Stimulated activated naive CD8-positive, alpha-beta T cell treated with anti-CD3 and anti-CD28 coated beads, Interleukin-15, amount 100 ng/mL, for 72 hours (primary cell): ENCODE data around the gene SDK2.

Source experiments
- ATAC-seq: fragments of 150-1000 bp; cut with Tn5 transposase; 2 replicates; pipeline ENCODE4 v1.10.0; 2021; ENCODE audit warnings: mild to moderate bottlenecking, moderate library complexity
- DNase-seq, 2 donors: peaks; one replicate each; pipeline ENCODE4 v3.0.0; 2021 to 2022
- H3K27ac Mint-ChIP-seq, 2 donors: one replicate each; pipeline ENCODE4 v1.8.0; 2022; ENCODE audit warnings: mild to moderate bottlenecking in 2 of 2, mixed read lengths in 2 of 2, moderate library complexity in 2 of 2
- H3K27me3 Mint-ChIP-seq: one replicate; pipeline ENCODE4 v1.8.0; 2022; ENCODE audit warnings: mixed read lengths
- H3K4me1 Mint-ChIP-seq: one replicate; pipeline ENCODE4 v1.8.0; 2022; ENCODE audit warnings: mild to moderate bottlenecking, mixed read lengths
- H3K4me3 Mint-ChIP-seq, 2 donors: one replicate each; pipeline ENCODE4 v1.8.0; 2022; ENCODE audit warnings: mild to moderate bottlenecking in 2 of 2, mixed read lengths in 2 of 2, moderate library complexity in 1 of 2
- H3K9me3 Mint-ChIP-seq, 2 donors: one replicate each; pipeline ENCODE4 v1.8.0; 2022; ENCODE audit warnings: mixed read lengths in 2 of 2

SDK2 gene

GRCh38 chr17:73292031-73292531 lies 352.2 kb downstream of the SDK2 start:
- Mint-ChIP-seq H3K4me1 (peaks cover 19% of the 10 kb centered on the region), H3K4me3 (no peak overlapping the region), H3K27me3 (peaks cover 17% of the 10 kb centered on the region), H3K27ac (no peak overlapping the region), H3K9me3 (no peaks in the 10 kb centered on the region)
- DNase-seq = no peak
- no peak for ATAC-seq

- Mint-ChIP-seq H3K4me3 (no peak overlapping the region), H3K9me3 (no peaks in the 10 kb centered on the region), H3K4me1 (peaks cover 19% of the 10 kb centered on the region), H3K27ac (peak overlapping the region in 1 of 2 donors; percentile 24), H3K27me3 (peaks cover 17% of the 10 kb centered on the region)
- no peak for DNase-seq
- ATAC-seq = peak; percentile 59
Observed at GRCh38 chr17:73291260-73291801, 352.9 kb downstream of the SDK2 start.

GRCh38 chr17:73290399-73291259 lies 353.6 kb downstream of the SDK2 start:
- peak; percentile 44 for ATAC-seq
- Mint-ChIP-seq H3K4me1 (peaks cover 19% of the 10 kb centered on the region), H3K27me3 (peaks cover 17% of the 10 kb centered on the region), H3K9me3 (no peaks in the 10 kb centered on the region), H3K4me3 (no peak overlapping the region), H3K27ac (peak overlapping the region in 1 of 2 donors; percentile 24)
- DNase-seq = no peak

GRCh38 chr17:73289549-73290254 lies 354.5 kb downstream of the SDK2 start:
- H3K4me3 Mint-ChIP-seq = no peak overlapping the region
- H3K9me3 Mint-ChIP-seq = no peaks in the 10 kb centered on the region
- H3K4me1 Mint-ChIP-seq = peaks cover 19% of the 10 kb centered on the region
- DNase-seq (no peak), ATAC-seq (no peak)
- peak overlapping the region in 1 of 2 donors; percentile 37 for H3K27ac Mint-ChIP-seq
- peaks cover 17% of the 10 kb centered on the region for H3K27me3 Mint-ChIP-seq

GRCh38 chr17:73288534-73289302 lies 355.5 kb downstream of the SDK2 start:
- no peak for ATAC-seq
- peaks cover 19% of the 10 kb centered on the region for H3K4me1 Mint-ChIP-seq
- H3K27ac Mint-ChIP-seq = peak overlapping the region in 1 of 2 donors; percentile 94
- DNase-seq = no peak
- peaks cover 17% of the 10 kb centered on the region for H3K27me3 Mint-ChIP-seq
- H3K4me3 Mint-ChIP-seq = no peak overlapping the region
- H3K9me3 Mint-ChIP-seq = no peaks in the 10 kb centered on the region

- Mint-ChIP-seq H3K27me3 (peaks cover 10% of the 10 kb centered on the region), H3K27ac (no peak overlapping the region), H3K4me3 (no peak overlapping the region), H3K9me3 (no peaks in the 10 kb centered on the region), H3K4me1 (peaks cover 17% of the 10 kb centered on the region)
- ATAC-seq (no peak), DNase-seq (no peak)
Observed at GRCh38 chr17:73286863-73287296, 357.4 kb downstream of the SDK2 start.

- Mint-ChIP-seq H3K4me3 (no peak overlapping the region), H3K27ac (no peak overlapping the region), H3K4me1 (peaks cover 11% of the 10 kb centered on the region), H3K27me3 (peaks cover 10% of the 10 kb centered on the region), H3K9me3 (no peaks in the 10 kb centered on the region)
- DNase-seq (no peak), ATAC-seq (no peak)
Observed at GRCh38 chr17:73285916-73286862, 358.1 kb downstream of the SDK2 start.

- peak; percentile 19 for ATAC-seq
- H3K27ac Mint-ChIP-seq = no peak overlapping the region
- H3K4me3 Mint-ChIP-seq = no peak overlapping the region
- no peaks in the 10 kb centered on the region for H3K9me3 Mint-ChIP-seq
- peaks cover 7% of the 10 kb centered on the region for H3K27me3 Mint-ChIP-seq
- H3K4me1 Mint-ChIP-seq = peaks cover 4% of the 10 kb centered on the region
- no peak for DNase-seq
Observed at GRCh38 chr17:73285603-73285908, 358.7 kb downstream of the SDK2 start.

GRCh38 chr17:73284906-73285602 lies 359.2 kb downstream of the SDK2 start:
- H3K4me3 Mint-ChIP-seq = no peak overlapping the region
- no peaks in the 10 kb centered on the region for H3K9me3 Mint-ChIP-seq
- no peaks in the 10 kb centered on the region for H3K4me1 Mint-ChIP-seq
- H3K27ac Mint-ChIP-seq = no peak overlapping the region
- peak; percentile 18 for ATAC-seq
- peaks cover 2% of the 10 kb centered on the region for H3K27me3 Mint-ChIP-seq
- DNase-seq = no peak
